SK-N-SH (cell line): ENCODE data around the gene RNF150.

Experiments used
- GATA2 ChIP-seq: sonication (generic); formaldehyde crosslinking; IDR thresholded peaks from 2 replicates; pipeline ENCODE4 v1.5.0; 2020; ENCODE audit warnings: mild to moderate bottlenecking, missing genetic modification reagents
- MEF2A ChIP-seq: IDR thresholded peaks from 2 replicates; pipeline ENCODE4 v1.4.0; 2012; ENCODE audit warnings: low read depth, borderline replicate concordance
- MXI1 ChIP-seq: IDR thresholded peaks from 2 replicates; pipeline ENCODE4 v1.6.1; 2012; ENCODE audit warnings: mild to moderate bottlenecking, low read depth, low read length, improper control_type of control experiment
- POLR2AphosphoS5 ChIP-seq: IDR thresholded peaks from 2 replicates; pipeline ENCODE4 v1.6.1; 2012; ENCODE audit warnings: low read depth, low read length
- SMC3 ChIP-seq: IDR thresholded peaks from 2 replicates; pipeline ENCODE4 v1.6.1; 2012; ENCODE audit warnings: low read depth, low read length, improper control_type of control experiment
- TF ChIP-seq, protein P1 (sequence below): fragments of 200-600 bp; sonication (generic); IDR thresholded peaks from 2 replicates; pipeline ENCODE4 v1.6.1; 2017; ENCODE audit warnings: antibody characterized with exemption, mild to moderate bottlenecking, moderate library complexity
- TF ChIP-seq, protein P2 (sequence below): fragments of 150-350 bp; IDR thresholded peaks from 2 replicates; pipeline ENCODE4 v1.6.1; 2017; ENCODE audit warnings: antibody characterized with exemption, low read length, low read depth, borderline replicate concordance

DNA sequence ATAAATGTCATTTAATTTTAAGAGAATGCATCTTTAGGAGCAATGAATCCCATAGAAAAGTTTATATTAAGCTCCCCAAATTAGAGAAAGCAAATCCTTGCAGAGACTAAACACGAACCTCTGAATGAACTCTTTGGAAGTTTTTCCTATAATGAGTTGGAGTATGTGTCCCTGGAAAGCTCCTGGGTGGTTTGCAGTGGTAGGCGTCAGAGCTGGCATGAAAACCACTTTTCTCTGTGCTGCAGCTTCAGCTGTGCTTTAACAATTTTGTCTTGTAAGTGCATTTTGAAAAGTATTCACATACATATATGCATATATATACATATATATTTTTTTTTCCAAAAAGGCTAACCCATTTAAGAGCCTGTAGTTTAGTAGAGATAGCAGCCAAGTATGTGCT, 228.4 kb downstream of the RNF150 start:
- TF ChIP-seq POLR2AphosphoS5 (no peak), MEF2A (no peak), MXI1 (no peak), GATA2 (CRISPR knock-in tag) (no peak), SMC3 (no peak)
- TF ChIP-seq, protein P1, sequence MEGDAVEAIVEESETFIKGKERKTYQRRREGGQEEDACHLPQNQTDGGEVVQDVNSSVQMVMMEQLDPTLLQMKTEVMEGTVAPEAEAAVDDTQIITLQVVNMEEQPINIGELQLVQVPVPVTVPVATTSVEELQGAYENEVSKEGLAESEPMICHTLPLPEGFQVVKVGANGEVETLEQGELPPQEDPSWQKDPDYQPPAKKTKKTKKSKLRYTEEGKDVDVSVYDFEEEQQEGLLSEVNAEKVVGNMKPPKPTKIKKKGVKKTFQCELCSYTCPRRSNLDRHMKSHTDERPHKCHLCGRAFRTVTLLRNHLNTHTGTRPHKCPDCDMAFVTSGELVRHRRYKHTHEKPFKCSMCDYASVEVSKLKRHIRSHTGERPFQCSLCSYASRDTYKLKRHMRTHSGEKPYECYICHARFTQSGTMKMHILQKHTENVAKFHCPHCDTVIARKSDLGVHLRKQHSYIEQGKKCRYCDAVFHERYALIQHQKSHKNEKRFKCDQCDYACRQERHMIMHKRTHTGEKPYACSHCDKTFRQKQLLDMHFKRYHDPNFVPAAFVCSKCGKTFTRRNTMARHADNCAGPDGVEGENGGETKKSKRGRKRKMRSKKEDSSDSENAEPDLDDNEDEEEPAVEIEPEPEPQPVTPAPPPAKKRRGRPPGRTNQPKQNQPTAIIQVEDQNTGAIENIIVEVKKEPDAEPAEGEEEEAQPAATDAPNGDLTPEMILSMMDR = no peak
- TF ChIP-seq, protein P2, sequence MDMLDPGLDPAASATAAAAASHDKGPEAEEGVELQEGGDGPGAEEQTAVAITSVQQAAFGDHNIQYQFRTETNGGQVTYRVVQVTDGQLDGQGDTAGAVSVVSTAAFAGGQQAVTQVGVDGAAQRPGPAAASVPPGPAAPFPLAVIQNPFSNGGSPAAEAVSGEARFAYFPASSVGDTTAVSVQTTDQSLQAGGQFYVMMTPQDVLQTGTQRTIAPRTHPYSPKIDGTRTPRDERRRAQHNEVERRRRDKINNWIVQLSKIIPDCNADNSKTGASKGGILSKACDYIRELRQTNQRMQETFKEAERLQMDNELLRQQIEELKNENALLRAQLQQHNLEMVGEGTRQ = no peak
